Activated gamma-delta T cell treated with Interleukin-2 at 50 U/mL for 16 hours (primary cell): ENCODE measurements around the gene HECTD4.
"Not testable (repeated sequence)": the region's sequence is repeated elsewhere in the genome, so short reads cannot be mapped to it uniquely, and the experiment has no call there.

Experiments
- DNase-seq: peaks from one replicate; pipeline ENCODE4 v3.0.0-alpha.2; 2020

HECTD4 gene

GRCh38 chr12:112148031-112148513 lies 234.2 kb downstream of the HECTD4 start:
- DNase-seq = no peak

GRCh38 chr12:112146123-112146522 lies 236.1 kb downstream of the HECTD4 start:
- DNase-seq = no peak

- no peak for DNase-seq
Observed at GRCh38 chr12:112140728-112141127, 241.5 kb downstream of the HECTD4 start.

GRCh38 chr12:112134731-112135130 lies 247.5 kb downstream of the HECTD4 start:
- no peak for DNase-seq

GRCh38 chr12:112133418-112133817 lies 248.8 kb downstream of the HECTD4 start:
- no peak for DNase-seq

- no peak for DNase-seq
Observed at GRCh38 chr12:112131686-112132085, 250.5 kb downstream of the HECTD4 start.

GRCh38 chr12:112130441-112130998 lies 251.7 kb downstream of the HECTD4 start:
- no peak for DNase-seq

GRCh38 chr12:112126911-112127310 lies 255.3 kb downstream of the HECTD4 start:
- DNase-seq = no peak

GRCh38 chr12:112126000-112126438 lies 256.2 kb downstream of the HECTD4 start:
- DNase-seq = no peak

GRCh38 chr12:112125250-112125999 lies 256.8 kb downstream of the HECTD4 start, which contains the start of gene TRAFD1:
Gene TRAFD1 (plus strand): TSS chr12:112125560. CDS start chr12:112130523, 4,963 bp downstream.
- DNase-seq = peak; percentile 98

- no peak for DNase-seq
Observed at GRCh38 chr12:112124918-112125249, 257.3 kb downstream of the HECTD4 start.

GRCh38 chr12:112122823-112123690 lies 259.2 kb downstream of the HECTD4 start:
- DNase-seq = no peak

GRCh38 chr12:112121780-112122565 lies 260.3 kb downstream of the HECTD4 start:
- no peak for DNase-seq

GRCh38 chr12:112117685-112118084 lies 264.5 kb downstream of the HECTD4 start:
- no peak for DNase-seq

- DNase-seq = no peak
Observed at GRCh38 chr12:112116232-112117060, 265.8 kb downstream of the HECTD4 start.

GRCh38 chr12:112115259-112116045 lies 266.8 kb downstream of the HECTD4 start:
- DNase-seq = no peak

- no peak for DNase-seq
Observed at GRCh38 chr12:112112409-112113133, 269.7 kb downstream of the HECTD4 start.

- DNase-seq = no peak
Observed at GRCh38 chr12:112111931-112112330, 270.3 kb downstream of the HECTD4 start.

GRCh38 chr12:112110787-112111662 lies 271.2 kb downstream of the HECTD4 start:
- not testable (repeated sequence) for DNase-seq
